ENCODE results near the gene CYTH2.
A peak's percentile ranks its signal among the peaks of the same experiment; 100 is the strongest.
"Not testable (repeated sequence)": the region's sequence is repeated elsewhere in the genome, so short reads cannot be mapped to it uniquely, and the experiment has no call there.

Gene CYTH2

DNA sequence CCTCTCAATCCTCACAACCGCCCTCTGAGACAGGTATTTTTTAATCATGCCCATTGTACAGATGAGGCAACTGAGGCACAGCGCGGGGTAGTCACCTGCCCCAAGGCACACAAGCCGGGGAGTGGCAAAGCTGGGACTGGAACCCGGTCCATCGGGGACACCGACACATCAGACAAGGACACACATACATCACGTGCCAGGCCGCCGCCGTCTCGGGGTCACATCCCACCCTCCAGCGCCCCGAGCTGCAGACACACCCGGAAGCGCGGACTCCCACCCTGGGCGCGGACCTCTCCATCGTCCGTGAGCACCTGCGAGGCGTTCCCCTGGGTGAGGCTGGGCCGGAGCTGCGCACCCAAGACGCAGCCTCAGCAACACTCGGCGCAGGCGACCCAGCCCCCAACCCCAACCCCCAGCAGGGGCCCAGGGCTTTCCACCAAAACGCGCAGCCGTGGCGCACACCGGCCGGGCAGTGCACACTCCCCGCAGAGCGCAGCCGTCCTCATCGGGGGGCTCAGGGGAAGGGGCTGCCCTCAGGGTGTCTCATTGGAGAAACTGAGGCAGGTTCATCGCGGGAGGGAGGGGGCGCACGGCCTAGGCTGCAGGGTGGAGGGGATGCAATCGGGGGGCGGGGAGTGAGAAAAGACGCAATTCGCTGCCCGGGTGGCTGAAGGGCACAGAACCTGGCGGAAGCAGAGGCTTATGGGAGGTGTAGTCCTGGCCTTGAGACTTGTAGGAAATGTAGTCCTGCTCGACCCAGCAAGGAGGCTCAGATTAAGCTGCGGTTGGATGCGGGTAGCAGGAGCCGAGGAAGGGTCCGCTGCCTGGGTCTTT, 44.3 kb downstream of the CYTH2 start:
- DNase-seq (ENCODE audit: low read depth), result peak; percentile 46

DNA sequence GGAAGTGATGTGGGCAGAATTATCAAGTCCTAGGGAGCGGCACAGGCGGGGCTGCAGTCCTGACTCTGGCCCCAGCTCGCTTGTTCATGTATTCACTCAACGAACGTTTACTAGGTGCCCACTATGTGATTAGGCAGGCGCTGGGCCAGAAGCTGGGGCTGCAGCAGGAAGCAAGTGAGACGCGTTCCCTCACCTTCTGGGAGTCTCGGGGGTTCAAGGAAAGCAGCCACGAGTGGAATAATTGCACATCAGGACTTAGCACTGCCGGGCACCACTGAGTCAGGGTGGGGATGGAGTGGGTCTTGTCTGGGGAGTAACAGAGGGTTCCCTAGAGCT, 44.9 kb downstream of the CYTH2 start:
- DNase-seq (ENCODE audit: low read depth), result no peak

DNA sequence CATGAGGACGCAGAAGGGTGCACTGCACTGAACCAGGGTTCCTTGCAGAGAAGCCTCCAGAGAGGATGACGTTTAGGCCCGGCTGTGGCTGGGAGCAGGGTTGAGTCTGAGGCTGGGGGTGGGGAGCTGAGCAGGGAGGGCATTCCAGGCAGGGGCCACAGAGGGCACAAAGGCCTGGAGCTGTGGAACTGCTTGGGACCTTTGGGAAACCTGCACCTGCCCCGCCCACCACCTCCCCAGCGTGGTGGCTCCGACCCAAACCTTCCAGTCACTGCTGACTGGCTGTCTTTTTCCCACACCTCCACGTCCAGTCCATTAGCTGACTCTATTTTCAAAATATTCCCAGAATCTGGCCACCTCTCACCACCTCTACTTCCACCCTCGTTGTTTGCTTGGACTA, 47.4 kb downstream of the CYTH2 start:
- no peak for DNase-seq (ENCODE audit: low read depth)

DNA sequence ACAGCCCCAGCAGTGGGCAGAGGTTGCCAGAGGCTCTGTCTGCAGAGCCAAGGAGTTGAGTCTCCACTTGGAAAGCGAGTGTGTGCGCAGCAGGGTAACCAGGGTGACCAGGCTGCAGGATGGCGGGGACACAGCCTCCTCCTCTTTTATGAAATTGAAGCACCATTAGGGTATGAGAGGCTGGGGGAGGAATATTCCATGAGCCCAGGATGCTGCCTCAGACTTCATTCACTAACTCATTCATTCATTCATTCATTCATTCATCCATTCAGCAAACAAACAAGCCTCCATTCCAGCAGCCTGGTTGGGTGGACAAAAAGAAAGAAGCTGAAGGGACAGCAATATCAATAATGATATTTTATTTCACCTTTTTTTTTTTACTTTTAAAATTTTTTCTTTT, 49.0 kb downstream of the CYTH2 start:
- DNase-seq (ENCODE audit: low read depth), result no peak

DNA sequence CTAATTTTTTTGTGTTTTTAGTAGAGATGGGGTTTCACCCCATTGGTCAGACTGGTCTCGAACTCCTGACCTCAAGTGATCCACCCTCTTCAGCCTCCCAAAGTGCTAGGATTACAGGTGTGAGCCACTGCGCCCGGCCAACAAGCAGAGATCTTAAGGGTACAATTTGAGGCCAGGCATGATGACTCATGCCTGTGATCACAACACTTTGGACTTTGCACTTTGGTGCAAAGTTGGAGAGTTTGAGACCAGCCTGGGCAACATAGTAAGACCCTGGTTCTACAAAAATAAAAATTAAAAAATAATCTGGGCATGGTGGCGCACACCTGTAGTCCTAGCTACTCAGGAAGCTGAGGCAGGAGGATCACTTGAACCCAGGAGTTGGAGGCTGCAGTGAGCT, 50.3 kb downstream of the CYTH2 start:
- DNase-seq (ENCODE audit: low read depth), result not testable (repeated sequence)

DNA sequence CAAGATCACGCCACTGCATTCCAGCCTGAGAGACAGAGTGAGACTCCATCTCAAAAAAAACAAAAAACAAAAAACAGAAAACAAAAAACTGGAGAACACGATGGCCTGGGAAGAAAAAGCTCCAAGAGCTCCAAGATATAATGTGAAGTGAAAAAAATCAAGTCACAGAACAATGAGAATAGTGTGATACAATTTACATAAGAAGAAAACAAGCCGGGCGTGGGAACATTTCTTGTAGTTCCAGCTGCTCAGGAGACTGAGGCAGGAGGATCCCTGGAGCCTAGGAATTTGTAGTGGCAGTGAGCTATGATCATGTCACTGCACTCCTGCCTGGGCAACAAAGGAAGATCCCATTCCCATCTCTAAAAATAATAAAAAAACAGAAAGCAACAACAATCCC, 51.0 kb downstream of the CYTH2 start:
- no peak for DNase-seq (ENCODE audit: low read depth)

DNA sequence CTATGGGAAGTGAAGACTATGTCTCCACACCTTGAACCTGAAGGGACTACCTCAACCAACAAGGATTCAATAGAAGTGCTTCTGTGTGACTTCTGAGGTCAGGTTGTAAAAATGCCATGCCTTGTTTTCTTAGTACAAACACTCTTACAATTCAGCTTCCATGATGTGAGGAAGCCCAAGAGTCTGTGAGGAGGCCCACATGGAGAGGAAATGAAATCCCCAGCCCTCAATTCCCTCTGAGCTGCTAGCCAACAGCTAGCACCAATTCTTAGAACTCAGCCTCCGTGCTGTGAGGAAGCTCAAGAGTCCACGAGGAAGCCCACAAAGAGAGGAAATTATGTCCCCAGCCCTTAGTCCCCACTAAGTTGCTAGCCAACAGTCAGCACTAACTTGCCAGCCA, 55.1 kb downstream of the CYTH2 start:
- no peak for DNase-seq (ENCODE audit: low read depth)

DNA sequence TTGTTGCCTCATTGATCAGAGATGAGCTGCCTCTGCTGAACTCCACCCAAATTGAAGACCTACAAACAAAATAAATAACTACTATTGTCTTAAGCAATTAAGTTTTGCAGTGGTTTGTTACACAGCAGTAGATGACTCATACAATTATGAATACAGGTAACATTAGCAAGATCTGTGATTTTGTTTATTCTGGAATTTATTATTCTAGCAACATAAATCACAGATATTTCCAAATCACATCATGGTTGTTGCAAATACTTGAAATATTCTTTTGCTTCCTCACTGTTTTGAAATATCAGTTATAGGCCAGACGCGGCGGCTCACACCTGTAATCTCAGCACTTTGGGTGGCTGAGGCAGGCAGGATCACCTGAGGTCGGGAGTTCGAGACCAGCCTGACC, 55.6 kb downstream of the CYTH2 start:
- no peak for DNase-seq (ENCODE audit: low read depth)

DNA sequence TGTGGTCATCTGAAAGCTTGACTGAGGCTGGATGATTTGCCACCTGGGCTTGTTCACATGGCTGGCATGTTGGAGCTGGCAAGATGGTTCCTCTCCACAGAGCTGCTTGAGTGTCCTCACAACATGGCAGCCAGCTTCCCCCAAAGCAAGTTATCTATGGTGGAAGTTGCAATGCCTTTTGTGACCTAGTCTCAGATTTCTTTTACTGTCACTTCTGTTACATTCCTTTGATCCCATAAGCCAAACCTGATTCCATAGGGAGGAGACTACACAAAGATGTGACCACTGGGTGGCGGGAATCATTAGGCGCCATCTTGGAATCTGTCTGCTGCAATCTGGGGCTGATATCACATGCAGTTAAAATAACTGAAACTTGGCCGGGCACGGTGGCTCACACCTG, 60.0 kb downstream of the CYTH2 start:
- DNase-seq (ENCODE audit: low read depth), result no peak

DNA sequence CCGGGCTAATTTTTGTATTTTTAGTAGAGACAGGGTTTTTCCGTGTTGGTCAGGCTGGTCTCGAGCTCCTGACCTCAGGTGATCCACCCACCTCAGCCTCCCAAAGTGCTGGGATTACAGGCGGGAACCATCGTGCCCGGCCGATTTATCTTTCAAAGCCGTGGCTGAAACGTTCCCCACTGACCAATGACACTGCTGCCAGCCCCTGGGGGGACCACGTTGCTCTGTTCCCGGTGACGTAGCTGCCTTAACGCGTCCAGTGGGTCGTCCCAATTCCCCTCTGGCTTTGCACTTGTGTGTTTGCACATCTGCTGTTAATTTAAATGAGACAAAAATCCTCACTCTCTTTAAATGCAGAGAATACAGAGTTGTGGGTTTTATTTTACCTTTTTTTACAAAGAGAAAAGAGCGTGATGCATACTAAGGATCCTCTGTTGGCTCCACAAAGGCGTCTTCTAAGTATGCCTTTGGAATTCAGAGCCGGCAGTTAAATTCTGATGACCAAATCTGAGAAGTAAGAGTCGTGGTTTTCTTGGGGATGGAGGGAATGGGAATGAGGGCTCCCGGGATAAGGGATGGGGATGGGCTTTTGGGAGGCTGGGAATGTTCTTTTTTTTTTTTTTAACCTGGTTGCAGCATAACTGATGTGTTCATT, 61.0 kb downstream of the CYTH2 start:
- DNase-seq (ENCODE audit: low read depth), result no peak

DNA sequence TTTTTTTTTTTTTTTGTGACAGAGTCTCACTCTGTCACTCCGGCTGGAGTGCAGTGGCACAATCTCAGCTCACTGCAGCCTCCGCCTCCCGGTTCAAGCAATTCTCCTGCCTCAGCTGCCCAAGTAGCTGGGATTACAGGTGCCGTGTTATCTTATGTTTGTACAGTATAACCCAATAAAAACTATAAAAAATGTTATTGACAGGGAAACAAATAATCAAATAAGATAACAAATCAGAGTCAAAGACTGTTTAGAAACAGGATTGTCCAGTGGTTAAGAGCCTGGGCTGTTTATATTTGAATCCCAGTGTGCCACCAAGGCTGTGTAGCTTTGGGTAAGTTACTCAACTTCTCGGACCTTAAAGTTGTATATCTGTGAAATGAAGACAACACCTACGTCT, 61.6 kb downstream of the CYTH2 start:
- no peak for DNase-seq (ENCODE audit: low read depth)

All from stimulated activated CD8-positive, alpha-beta memory T cell treated with anti-CD3 and anti-CD28 coated beads, Interleukin-15, amount 100 ng/mL, for 1 hour (primary cell).